GM06990 (cell line): Measurements from ENCODE around the gene NUP160.
"Not testable (repeated sequence)": the region's sequence is repeated elsewhere in the genome, so short reads cannot be mapped to it uniquely, and the experiment has no call there.

Experiments
- DNase-seq: peaks from one replicate; pipeline ENCODE4 v3.0.0-alpha.2; 2011; ENCODE audit not compliant: insufficient read length; ENCODE audit errors: extremely low read depth
- H3K27me3 ChIP-seq: replicated peaks from 2 replicates; pipeline ENCODE4 v1.6.0; 2011; ENCODE audit warnings: low read length; ENCODE audit not compliant: control insufficient read depth, insufficient read depth
- H3K36me3 ChIP-seq: 2 replicates; pipeline ENCODE4 v1.5.1; 2011; ENCODE audit warnings: low read length; ENCODE audit not compliant: control insufficient read depth, insufficient read depth
- H3K4me3 ChIP-seq: replicated peaks from 2 replicates; pipeline ENCODE4 v1.5.1; 2011; ENCODE audit warnings: low read depth, mild to moderate bottlenecking, control low read depth, low read length
- TF ChIP-seq, protein P1 (sequence below): IDR thresholded peaks from 2 replicates; pipeline ENCODE4 v1.5.1; 2011; ENCODE audit warnings: low read length, control low read depth, mild to moderate bottlenecking, inconsistent platforms; ENCODE audit not compliant: insufficient read depth, poor library complexity, severe bottlenecking

The NUP160 gene

DNA sequence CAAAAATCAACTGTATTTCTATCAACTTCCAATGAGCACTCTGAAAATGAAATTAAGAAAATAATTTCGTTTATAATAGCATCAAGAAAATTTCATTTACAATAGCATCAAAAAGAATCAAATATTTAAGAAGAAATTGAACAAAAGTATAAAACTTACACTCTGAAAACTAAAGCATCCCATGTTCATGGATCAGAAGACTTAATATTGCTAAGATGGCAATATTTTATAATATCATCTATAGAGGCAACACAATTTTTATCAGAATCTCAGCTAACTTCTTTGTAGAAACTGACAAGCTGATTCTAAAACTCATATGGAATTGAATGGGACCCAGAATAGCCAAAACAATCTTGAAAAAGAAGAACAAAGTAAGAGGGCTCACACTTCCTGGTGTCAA is 19.9 kb downstream of the NUP160 start:
- H3K4me3 ChIP-seq = no peak overlapping the region
- TF ChIP-seq, protein P1, sequence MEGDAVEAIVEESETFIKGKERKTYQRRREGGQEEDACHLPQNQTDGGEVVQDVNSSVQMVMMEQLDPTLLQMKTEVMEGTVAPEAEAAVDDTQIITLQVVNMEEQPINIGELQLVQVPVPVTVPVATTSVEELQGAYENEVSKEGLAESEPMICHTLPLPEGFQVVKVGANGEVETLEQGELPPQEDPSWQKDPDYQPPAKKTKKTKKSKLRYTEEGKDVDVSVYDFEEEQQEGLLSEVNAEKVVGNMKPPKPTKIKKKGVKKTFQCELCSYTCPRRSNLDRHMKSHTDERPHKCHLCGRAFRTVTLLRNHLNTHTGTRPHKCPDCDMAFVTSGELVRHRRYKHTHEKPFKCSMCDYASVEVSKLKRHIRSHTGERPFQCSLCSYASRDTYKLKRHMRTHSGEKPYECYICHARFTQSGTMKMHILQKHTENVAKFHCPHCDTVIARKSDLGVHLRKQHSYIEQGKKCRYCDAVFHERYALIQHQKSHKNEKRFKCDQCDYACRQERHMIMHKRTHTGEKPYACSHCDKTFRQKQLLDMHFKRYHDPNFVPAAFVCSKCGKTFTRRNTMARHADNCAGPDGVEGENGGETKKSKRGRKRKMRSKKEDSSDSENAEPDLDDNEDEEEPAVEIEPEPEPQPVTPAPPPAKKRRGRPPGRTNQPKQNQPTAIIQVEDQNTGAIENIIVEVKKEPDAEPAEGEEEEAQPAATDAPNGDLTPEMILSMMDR = no peak
- H3K36me3 ChIP-seq = peaks cover 4% of the 10 kb centered on the region
- no peak for DNase-seq
- no peaks in the 10 kb centered on the region for H3K27me3 ChIP-seq

DNA sequence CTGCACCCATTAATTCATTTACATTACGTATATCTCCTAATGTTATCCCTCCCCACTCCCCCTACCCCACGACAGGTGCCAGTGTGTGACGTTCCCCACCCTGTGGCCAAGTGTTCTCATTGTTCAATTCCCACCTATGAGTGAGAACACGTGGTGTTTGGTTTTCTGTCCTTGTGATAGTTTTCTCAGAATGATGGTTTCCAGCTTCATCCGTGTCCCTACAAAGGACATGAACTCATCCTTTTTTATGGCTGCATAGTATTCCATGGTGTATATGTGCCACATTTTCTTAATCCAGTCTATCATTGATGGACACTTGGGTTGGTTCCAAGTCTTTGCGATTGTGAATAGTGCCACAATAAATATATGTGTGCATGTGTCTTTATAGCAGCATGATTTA is 25.5 kb downstream of the NUP160 start:
- not testable (repeated sequence) for H3K27me3 ChIP-seq, DNase-seq, H3K36me3 ChIP-seq, H3K4me3 ChIP-seq

DNA sequence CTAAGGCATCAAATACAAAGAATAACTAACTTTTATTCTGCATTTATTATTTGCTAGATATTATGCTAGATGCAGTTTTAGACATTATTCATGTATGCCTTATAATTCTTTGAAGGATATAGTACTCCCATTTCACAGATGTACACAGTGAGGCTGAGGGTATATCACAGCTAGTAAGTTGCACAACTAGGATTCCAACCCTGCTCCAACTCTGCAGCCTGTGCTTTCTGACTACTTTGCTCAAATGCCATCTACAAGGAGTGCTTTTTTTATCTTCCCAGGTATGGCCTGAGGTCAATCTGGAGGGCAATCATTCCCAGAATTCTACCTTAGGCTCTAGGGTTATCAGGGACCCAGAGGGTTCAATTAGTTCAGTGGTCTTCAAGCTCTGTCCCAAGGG is 28.4 kb downstream of the NUP160 start:
- TF ChIP-seq, protein P1 = no peak
- H3K4me3 ChIP-seq = no peak overlapping the region
- no peak for DNase-seq
- H3K27me3 ChIP-seq = no peaks in the 10 kb centered on the region
- peaks cover 3% of the 10 kb centered on the region for H3K36me3 ChIP-seq

DNA sequence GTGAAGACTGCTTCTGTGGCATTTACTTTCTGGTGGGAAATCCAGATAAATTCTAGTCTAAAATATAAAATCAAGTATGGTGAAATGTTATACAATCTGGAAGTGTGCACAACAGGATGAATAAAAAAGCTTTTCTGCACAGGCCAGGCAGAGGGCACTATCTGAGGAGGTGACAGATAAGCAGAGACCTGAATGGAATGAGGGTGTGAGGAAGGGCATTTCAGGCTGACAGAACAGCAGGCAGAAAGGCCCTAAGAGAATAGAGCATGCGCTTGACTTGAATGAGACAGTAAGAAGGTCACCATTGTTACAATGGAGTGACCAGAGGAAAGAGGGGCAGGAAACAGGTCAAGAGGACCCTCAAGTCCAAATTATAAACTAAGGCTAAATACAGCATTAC is 47.4 kb downstream of the NUP160 start:
- Histone ChIP-seq H3K27me3 (no peaks in the 10 kb centered on the region), H3K4me3 (no peak overlapping the region), H3K36me3 (peaks cover 12% of the 10 kb centered on the region)
- no peak for DNase-seq
- TF ChIP-seq, protein P1 = no peak

DNA sequence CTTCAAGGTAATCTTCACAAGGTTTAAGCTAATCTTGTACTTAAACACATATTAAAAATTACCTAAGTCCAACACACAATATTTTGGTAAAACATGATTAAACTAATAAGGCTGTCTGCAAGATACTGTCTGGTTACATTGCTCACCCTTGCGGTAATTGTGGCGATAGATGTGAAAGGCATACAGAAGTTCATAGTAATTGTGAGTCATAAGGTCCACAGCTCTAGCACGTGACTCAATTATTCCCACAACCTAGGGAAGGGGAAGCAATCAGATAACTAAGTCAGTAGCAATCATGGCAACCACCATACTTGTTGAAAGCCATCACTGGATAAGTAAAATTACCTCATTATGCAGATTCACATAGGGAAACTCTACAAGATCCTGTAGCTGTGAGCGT is 50.5 kb downstream of the NUP160 start:
- Histone ChIP-seq H3K36me3 (peaks cover 12% of the 10 kb centered on the region), H3K27me3 (no peaks in the 10 kb centered on the region), H3K4me3 (no peak overlapping the region)
- DNase-seq = no peak
- TF ChIP-seq, protein P1 = no peak

DNA sequence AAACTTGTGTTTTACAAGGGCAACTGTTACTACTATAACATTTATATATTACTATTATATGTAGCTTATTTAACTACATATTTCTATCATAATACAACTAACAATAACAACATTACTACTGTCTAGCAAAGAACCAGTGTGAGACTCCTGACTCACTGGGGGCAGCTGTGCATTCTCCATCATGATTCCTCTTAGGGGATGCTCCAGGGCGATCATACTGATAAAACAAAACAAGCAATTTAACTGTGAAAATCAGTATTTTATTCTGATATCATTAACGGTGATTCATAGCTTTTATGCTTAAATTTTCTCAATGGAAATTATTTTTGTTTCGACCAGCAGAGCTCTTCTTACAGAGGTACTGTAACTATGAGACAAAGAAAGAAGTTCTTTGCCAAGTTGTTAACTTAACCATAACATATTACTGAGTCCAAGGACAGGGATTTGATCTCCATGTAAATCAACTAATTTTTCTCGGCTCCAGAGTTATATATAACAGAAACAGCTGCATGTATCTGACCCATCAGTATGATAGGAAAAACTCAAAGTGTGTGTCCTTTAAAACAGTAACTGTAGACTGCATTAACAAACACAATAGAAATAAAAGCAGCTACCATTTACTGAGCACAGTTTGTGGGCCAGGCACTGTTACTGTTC is 56.2 kb downstream of the NUP160 start:
- Histone ChIP-seq H3K4me3 (no peak overlapping the region), H3K27me3 (no peaks in the 10 kb centered on the region), H3K36me3 (peaks cover 7% of the 10 kb centered on the region)
- DNase-seq = no peak
- TF ChIP-seq, protein P1 = no peak

DNA sequence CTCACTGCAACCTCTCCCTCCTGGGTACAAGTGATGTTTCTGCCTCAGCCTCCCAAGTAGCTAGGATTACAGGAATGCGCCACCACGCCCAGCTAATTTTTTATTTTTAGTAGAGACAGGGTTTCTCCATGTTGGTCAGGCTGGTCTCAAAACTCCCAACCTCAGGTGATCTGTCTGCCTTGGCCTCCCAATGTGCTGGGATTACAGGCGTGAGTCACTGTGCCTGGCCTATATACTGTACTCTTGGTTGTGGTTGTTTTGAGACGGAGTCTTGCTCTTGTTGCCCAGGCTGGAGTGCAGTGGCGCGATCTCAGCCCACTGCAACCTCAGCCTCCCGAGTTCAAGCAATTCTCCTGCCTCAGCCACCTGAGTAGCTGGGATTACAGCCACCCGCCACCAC is 58.1 kb downstream of the NUP160 start:
- H3K36me3 ChIP-seq = peaks cover 10% of the 10 kb centered on the region
- DNase-seq, H3K27me3 ChIP-seq, H3K4me3 ChIP-seq: not testable (repeated sequence)
